HEK293 (cell line): ENCODE measurements around the gene SAMD14.

Source experiments
- CTCF ChIA-PET: fragments of 350-600 bp; formaldehyde crosslinking; extraction: SDS; loops from one replicate; lab custom pipeline; 2021; ENCODE audit warnings: antibody characterized with exemption; lab: Yijun Ruan, JAX
- POLR2A ChIA-PET: fragments of 300-600 bp; formaldehyde crosslinking; extraction: SDS; loops from one replicate; lab custom pipeline; 2020; ENCODE audit warnings: antibody characterized with exemption, inconsistent platforms; lab: Yijun Ruan, JAX
- H3K27ac ChIP-seq: fragments of 200-500 bp; sonication (Bioruptor generic); 2 replicates; pipeline ENCODE4 v1.5.1; 2014; ENCODE audit warnings: low read depth, low read length, control low read depth, inconsistent platforms; ENCODE audit errors: extremely low read depth
- H3K36me3 ChIP-seq, 2 experiments: fragments of 200-500 bp in 1 of 2; sonication (Bioruptor generic) in 1 of 2; 1 replicate in 1 of 2; 2 replicates in 1 of 2; pipeline ENCODE4 v1.5.1; 2014 to 2017; ENCODE audit warnings: inconsistent platforms in 2 of 2, low read length in 2 of 2; ENCODE audit not compliant: control insufficient read depth in 2 of 2, insufficient read depth in 1 of 2
- H3K4me1 ChIP-seq: fragments of 200-500 bp; sonication (Bioruptor generic); 2 replicates; pipeline ENCODE4 v1.5.1; 2014; ENCODE audit warnings: mild to moderate bottlenecking, low read length, inconsistent platforms; ENCODE audit not compliant: control insufficient read depth, insufficient read depth
- H3K4me3 ChIP-seq: 2 replicates; pipeline ENCODE4 v1.5.1; 2011; ENCODE audit warnings: low read depth, mild to moderate bottlenecking, control low read depth, low read length, moderate library complexity
- H3K9me3 ChIP-seq: fragments of 200-500 bp; sonication (Bioruptor generic); 2 replicates; pipeline ENCODE4 v1.5.1; 2014; ENCODE audit warnings: low read depth, low read length, inconsistent platforms; ENCODE audit not compliant: control insufficient read depth, insufficient read depth
- GLI2 ChIP-seq: fragments of 450-650 bp; formaldehyde crosslinking; IDR thresholded peaks from 2 replicates; pipeline ENCODE4; 2017; ENCODE audit warnings: missing biosample characterization, missing genetic modification characterization, low read depth, borderline replicate concordance
- KLF16 ChIP-seq: fragments of 450-650 bp; formaldehyde crosslinking; IDR thresholded peaks from 2 replicates; pipeline ENCODE4 v1.5.1; 2017; ENCODE audit warnings: missing biosample characterization, missing genetic modification characterization
- KLF7 ChIP-seq: fragments of 450-650 bp; formaldehyde crosslinking; IDR thresholded peaks from 2 replicates; pipeline ENCODE4 v1.5.1; 2016; ENCODE audit warnings: missing biosample characterization, missing genetic modification characterization, borderline replicate concordance
- OSR2 ChIP-seq: fragments of 450-650 bp; formaldehyde crosslinking; IDR thresholded peaks from 2 replicates; pipeline ENCODE4 v1.5.1; 2016; ENCODE audit warnings: missing biosample characterization, missing genetic modification characterization
- SP2 ChIP-seq: fragments of 450-650 bp; formaldehyde crosslinking; IDR thresholded peaks from 2 replicates; pipeline ENCODE4 v1.5.1; 2016; ENCODE audit warnings: missing biosample characterization, missing genetic modification characterization
- YY2 ChIP-seq: fragments of 450-650 bp; formaldehyde crosslinking; IDR thresholded peaks from 2 replicates; pipeline ENCODE4 v1.5.1; 2016; ENCODE audit warnings: missing biosample characterization, missing genetic modification characterization
- ZBTB11 ChIP-seq: fragments of 450-650 bp; formaldehyde crosslinking; conservative IDR thresholded peaks from 2 replicates; pipeline ENCODE4 v1.5.1; 2016; ENCODE audit warnings: low read depth, missing biosample characterization, missing genetic modification characterization
- ZNF121 ChIP-seq: fragments of 450-650 bp; formaldehyde crosslinking; IDR thresholded peaks from 2 replicates; pipeline ENCODE4 v1.5.1; 2016; ENCODE audit warnings: missing biosample characterization, missing genetic modification characterization
- ZNF16 ChIP-seq: fragments of 450-650 bp; formaldehyde crosslinking; IDR thresholded peaks from 2 replicates; pipeline ENCODE4 v1.5.1; 2016; ENCODE audit warnings: low read depth, missing biosample characterization, missing genetic modification characterization
- ZNF19 ChIP-seq: fragments of 450-650 bp; formaldehyde crosslinking; IDR thresholded peaks from 2 replicates; pipeline ENCODE4; 2016; ENCODE audit warnings: missing biosample characterization, missing genetic modification characterization, low read depth
- ZNF211 ChIP-seq: fragments of 450-650 bp; formaldehyde crosslinking; IDR thresholded peaks from 2 replicates; pipeline ENCODE4 v1.5.1; 2016; ENCODE audit warnings: low read depth, missing biosample characterization, missing genetic modification characterization
- ZNF311 ChIP-seq: fragments of 450-650 bp; formaldehyde crosslinking; IDR thresholded peaks from 2 replicates; pipeline ENCODE4 v1.5.1; 2017; ENCODE audit warnings: missing biosample characterization, missing genetic modification characterization, borderline replicate concordance
- ZNF518A ChIP-seq: fragments of 450-650 bp; formaldehyde crosslinking; conservative IDR thresholded peaks from 2 replicates; pipeline ENCODE4 v1.5.1; 2016; ENCODE audit warnings: low read depth, missing biosample characterization, missing genetic modification characterization
- ZNF521 ChIP-seq: fragments of 450-650 bp; formaldehyde crosslinking; IDR thresholded peaks from 2 replicates; pipeline ENCODE4 v1.5.1; 2017; ENCODE audit warnings: missing biosample characterization, mild to moderate bottlenecking, missing genetic modification characterization
- ZNF549 ChIP-seq: fragments of 450-650 bp; IDR thresholded peaks from 2 replicates; pipeline ENCODE4 v1.5.1; 2018; ENCODE audit warnings: missing biosample characterization, missing genetic modification characterization, mild to moderate bottlenecking, inconsistent platforms, moderate library complexity
- ZNF664 ChIP-seq: fragments of 450-650 bp; formaldehyde crosslinking; IDR thresholded peaks from 2 replicates; pipeline ENCODE4 v1.5.1; 2016; ENCODE audit warnings: missing biosample characterization, missing genetic modification characterization
- ZNF677 ChIP-seq: fragments of 450-650 bp; IDR thresholded peaks from 2 replicates; pipeline ENCODE4 v1.5.0; 2018; ENCODE audit warnings: missing biosample characterization, mild to moderate bottlenecking, missing genetic modification characterization, moderate library complexity
- ZNF701 ChIP-seq: fragments of 450-650 bp; formaldehyde crosslinking; IDR thresholded peaks from 2 replicates; pipeline ENCODE4 v1.5.1; 2016; ENCODE audit warnings: missing biosample characterization, missing genetic modification characterization
- ZNF76 ChIP-seq: fragments of 450-650 bp; formaldehyde crosslinking; IDR thresholded peaks from 2 replicates; pipeline ENCODE4; 2016; ENCODE audit warnings: low read depth, missing biosample characterization, missing genetic modification characterization, borderline replicate concordance
- ZNF768 ChIP-seq: fragments of 450-650 bp; formaldehyde crosslinking; IDR thresholded peaks from 2 replicates; pipeline ENCODE4 v1.5.1; 2018; ENCODE audit warnings: missing biosample characterization, mild to moderate bottlenecking, missing genetic modification characterization
- ZSCAN23 ChIP-seq: fragments of 450-650 bp; formaldehyde crosslinking; IDR thresholded peaks from 2 replicates; pipeline ENCODE4 v1.5.1; 2016; ENCODE audit warnings: missing biosample characterization, missing genetic modification characterization
- TF ChIP-seq, protein P1 (sequence below): sonication (generic); formaldehyde crosslinking; IDR thresholded peaks from 2 replicates; pipeline ENCODE4 v1.8.1; 2022; ENCODE audit warnings: mild to moderate bottlenecking, moderate library complexity, missing genetic modification reagents

SAMD14 gene

GRCh38 chr17:50066995-50067394, 63.0 kb downstream of the SAMD14 start (continued):
- no peak for TF ChIP-seq ZNF19 (tag by site-specific recombination)
- TF ChIP-seq, protein P1, sequence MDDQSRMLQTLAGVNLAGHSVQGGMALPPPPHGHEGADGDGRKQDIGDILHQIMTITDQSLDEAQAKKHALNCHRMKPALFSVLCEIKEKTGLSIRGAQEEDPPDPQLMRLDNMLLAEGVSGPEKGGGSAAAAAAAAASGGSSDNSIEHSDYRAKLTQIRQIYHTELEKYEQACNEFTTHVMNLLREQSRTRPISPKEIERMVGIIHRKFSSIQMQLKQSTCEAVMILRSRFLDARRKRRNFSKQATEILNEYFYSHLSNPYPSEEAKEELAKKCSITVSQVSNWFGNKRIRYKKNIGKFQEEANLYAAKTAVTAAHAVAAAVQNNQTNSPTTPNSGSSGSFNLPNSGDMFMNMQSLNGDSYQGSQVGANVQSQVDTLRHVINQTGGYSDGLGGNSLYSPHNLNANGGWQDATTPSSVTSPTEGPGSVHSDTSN = no peak

GRCh38 chr17:50065056-50065455, 64.9 kb downstream of the SAMD14 start:
- POLR2A ChIA-PET = interaction anchor here (1.3 kb wide), 2 partner anchors 9 to 301 kb away, joined by 3 to 13 read pairs; partner anchors contain the start of genes FAM117A and ITGA3
- H3K36me3 ChIP-seq = peaks cover 0 to 11% of the 10 kb centered on the region in 2 experiments; a peak in 1 of 3 replicates
- H3K4me1 ChIP-seq = peaks cover 5% of the 10 kb centered on the region
- no peaks in the 10 kb centered on the region for H3K9me3 ChIP-seq
- H3K4me3 ChIP-seq = no peak overlapping the region
- TF ChIP-seq ZNF768 (tag by site-specific recombination) (no peak), ZNF664 (tag by site-specific recombination) (no peak), ZNF701 (tag by site-specific recombination) (no peak), YY2 (tag by site-specific recombination) (no peak), ZNF518A (no peak), SP2 (tag by site-specific recombination) (no peak), KLF16 (tag by site-specific recombination) (no peak), ZNF16 (no peak), ZNF211 (tag by site-specific recombination) (no peak), KLF7 (no peak), ZNF311 (no peak), ZNF521 (tag by site-specific recombination) (no peak), OSR2 (no peak), ZSCAN23 (tag by site-specific recombination) (no peak), ZNF76 (tag by site-specific recombination) (no peak), GLI2 (tag by site-specific recombination) (no peak), ZNF549 (tag by site-specific recombination) (no peak), ZBTB11 (tag by site-specific recombination) (no peak), ZNF121 (tag by site-specific recombination) (no peak), ZNF677 (no peak)
- TF ChIP-seq, all 188 proteins: peak for 0
- no peak overlapping the region for H3K27ac ChIP-seq
- CTCF ChIA-PET = interaction anchor here (0.6 to 2.6 kb wide), 9 partner anchors 9 to 369 kb away, joined by 3 to 13 read pairs (median 3); partner anchors contain the start of gene ITGA3
